HG03108 (cell line): Measurements from ENCODE around the gene LEMD1.
"Not testable (repeated sequence)": the region's sequence is repeated elsewhere in the genome, so short reads cannot be mapped to it uniquely, and the experiment has no call there.

Source experiments
- ATAC-seq: cut with Tn5 transposase; IDR thresholded peaks from one replicate; pipeline ENCODE4 v1.9.1; 2021; ENCODE audit warnings: moderate library complexity; ENCODE audit not compliant: unreplicated experiment

The LEMD1 gene

GRCh38 chr1:205447457-205448341, 25.8 kb upstream of the LEMD1 start:
- ATAC-seq, result no peak

GRCh38 chr1:205446828-205447227, 25.0 kb upstream of the LEMD1 start:
- ATAC-seq, result no peak

- ATAC-seq, result no peak
Observed at GRCh38 chr1:205445646-205445935, 23.7 kb upstream of the LEMD1 start.

- ATAC-seq, result no peak
Observed at GRCh38 chr1:205444931-205445645, 23.2 kb upstream of the LEMD1 start.

GRCh38 chr1:205444300-205444930, 22.6 kb upstream of the LEMD1 start:
- ATAC-seq, result no peak

GRCh38 chr1:205443585-205444299, 21.9 kb upstream of the LEMD1 start:
- no peak for ATAC-seq

- ATAC-seq, result no peak
Observed at GRCh38 chr1:205442051-205442725, 20.3 kb upstream of the LEMD1 start.

GRCh38 chr1:205441716-205442050, 19.8 kb upstream of the LEMD1 start:
- ATAC-seq, result no peak

GRCh38 chr1:205441318-205441633, 19.4 kb upstream of the LEMD1 start:
- peak; percentile 6 for ATAC-seq

- peak; percentile 70 for ATAC-seq
Observed at GRCh38 chr1:205440476-205441317, 18.8 kb upstream of the LEMD1 start.

GRCh38 chr1:205440121-205440475, 18.2 kb upstream of the LEMD1 start:
- no peak for ATAC-seq

- no peak for ATAC-seq
Observed at GRCh38 chr1:205438213-205439158, 16.6 kb upstream of the LEMD1 start.

- no peak for ATAC-seq
Observed at GRCh38 chr1:205437570-205437969, 15.7 kb upstream of the LEMD1 start.

GRCh38 chr1:205436776-205437410, 15.0 kb upstream of the LEMD1 start:
- ATAC-seq, result no peak

GRCh38 chr1:205435578-205436573, 14.0 kb upstream of the LEMD1 start:
- no peak for ATAC-seq

GRCh38 chr1:205434738-205435137, 12.9 kb upstream of the LEMD1 start:
- no peak for ATAC-seq

GRCh38 chr1:205432692-205433091, 10.8 kb upstream of the LEMD1 start:
- ATAC-seq, result not testable (repeated sequence)
